Liver (tissue), 3 donors: Measurements from ENCODE around the gene CDH4.

ENCODE experiments used
- ATF3 ChIP-seq: IDR thresholded peaks from 2 replicates; pipeline ENCODE4 v1.6.1; 2016; ENCODE audit warnings: antibody characterized with exemption
- CTCF ChIP-seq: fragments of 150-350 bp; IDR thresholded peaks from 2 replicates; pipeline ENCODE4 v1.5.1; 2017; ENCODE audit warnings: improper control_type of control experiment, low read depth, low read length; ENCODE audit not compliant: missing input control
- EGR1 ChIP-seq, 2 donors: IDR thresholded peaks; 2 replicates each; pipeline ENCODE4 v1.6.1; 2016 to 2018; ENCODE audit warnings: antibody characterized with exemption in 2 of 2, low read depth in 2 of 2
- GABPA ChIP-seq, 2 donors: IDR thresholded peaks in 1 of 2; conservative IDR thresholded peaks in 1 of 2; 2 replicates each; pipeline ENCODE4 v1.6.1; 2016; ENCODE audit warnings: antibody characterized with exemption in 2 of 2, mild to moderate bottlenecking in 1 of 2, moderate library complexity in 1 of 2
- MAX ChIP-seq: IDR thresholded peaks from 2 replicates; pipeline ENCODE4 v1.6.1; 2016; ENCODE audit warnings: antibody characterized with exemption
- RAD21 ChIP-seq, 2 donors: IDR thresholded peaks; 2 replicates each; pipeline ENCODE4 v1.6.1; 2016; ENCODE audit warnings: antibody characterized with exemption in 2 of 2, mild to moderate bottlenecking in 2 of 2
- REST ChIP-seq: IDR thresholded peaks from 2 replicates; pipeline ENCODE4 v1.6.1; 2016; ENCODE audit warnings: antibody characterized with exemption, mild to moderate bottlenecking
- RXRA ChIP-seq, 2 donors: IDR thresholded peaks; 2 replicates each; pipeline ENCODE4 v1.6.1; 2017 to 2018; ENCODE audit warnings: antibody characterized with exemption in 2 of 2, mild to moderate bottlenecking in 1 of 2
- TAF1 ChIP-seq: conservative IDR thresholded peaks from 2 replicates; pipeline ENCODE4 v1.6.1; 2016; ENCODE audit warnings: antibody characterized with exemption, mild to moderate bottlenecking
- donor health status: healthy.
- donor health status: healthy.

GRCh38 chr20:61705386-61706258 lies 453.6 kb downstream of the CDH4 start:
- no peak for TF ChIP-seq CTCF
- TF ChIP-seq REST, result no peak
- TF ChIP-seq ATF3, result no peak
- TF ChIP-seq TAF1, result no peak
- TF ChIP-seq GABPA (IDR thresholded peaks at IDR 0.05 in 1 of 2, conservative IDR thresholded peaks at IDR 0.05 in 1 of 2), result no peak
- TF ChIP-seq RAD21 (IDR thresholded peaks at IDR 0.05), result no peak
- no peak for TF ChIP-seq MAX
- TF ChIP-seq RXRA (IDR thresholded peaks at IDR 0.05), result no peak
- no peak for TF ChIP-seq EGR1 (IDR thresholded peaks at IDR 0.05; ENCODE audit: low read depth in 2 of 2)
